Suprapubic skin (tissue), 4 donors: Measurements from ENCODE around the gene PON1. TPM values are rescaled to one million over a fixed set of nuclear protein-coding genes. Genes with fewer than 3 reads are reported as not detected.

Source experiments
- DNase-seq, 2 donors: peaks; one replicate each; pipeline ENCODE4 v3.0.0-alpha.2; 2019; ENCODE audit warnings: low spot score in 2 of 2
- H3K27ac ChIP-seq: fragments of 200-600 bp; sonication (generic); one replicate; pipeline ENCODE4 v1.5.1; 2019
- H3K27me3 ChIP-seq: fragments of 200-600 bp; sonication (generic); one replicate; pipeline ENCODE4 v1.5.1; 2019
- H3K36me3 ChIP-seq: fragments of 200-600 bp; sonication (generic); one replicate; pipeline ENCODE4 v1.5.1; 2019
- H3K4me1 ChIP-seq: fragments of 200-600 bp; sonication (generic); one replicate; pipeline ENCODE4 v1.5.1; 2019
- H3K4me3 ChIP-seq: fragments of 200-600 bp; sonication (generic); one replicate; pipeline ENCODE4 v1.5.1; 2019; ENCODE audit warnings: mild to moderate bottlenecking
- H3K9me3 ChIP-seq: fragments of 200-600 bp; sonication (generic); one replicate; pipeline ENCODE4 v1.5.1; 2019
- EP300 ChIP-seq: sonication (generic); formaldehyde crosslinking; IDR thresholded peaks from one replicate; pipeline ENCODE4 v1.6.1; 2017; ENCODE audit warnings: antibody characterized with exemption
- POLR2A ChIP-seq, 2 donors: fragments of 450-650 bp; IDR thresholded peaks; one replicate each; pipeline ENCODE4 v1.6.1; 2017; ENCODE audit warnings: antibody characterized with exemption in 2 of 2, mild to moderate bottlenecking in 2 of 2, moderate library complexity in 2 of 2
- POLR2AphosphoS5 ChIP-seq, 3 donors: sonication (generic); formaldehyde crosslinking; IDR thresholded peaks; one replicate each; pipeline ENCODE4 v1.6.1; 2017; ENCODE audit warnings: antibody characterized with exemption in 3 of 3
- WGBS: methylation state at CpG from one replicate; pipeline ENCODE4 v1.1.5; 2018; 5-methylcytosine and 5-hydroxymethylcytosine counted together
- total RNA-seq, 4 donors: library from RNA; depleted of rRNA; stranded (reverse); fragments of >200 nt; gene quantifications; one replicate each; pipeline ENCODE4 v1.1.0, GENCODE V29; 2016
- TF ChIP-seq, protein P1 (sequence below), 2 donors: fragments of 200-600 bp in 1 of 2; fragments of 450-650 bp in 1 of 2; sonication (generic) in 1 of 2; IDR thresholded peaks; one replicate each; pipeline ENCODE4 v1.5.1; 2016 to 2019; ENCODE audit warnings: antibody characterized with exemption in 2 of 2, mild to moderate bottlenecking in 1 of 2, moderate library complexity in 1 of 2

PON1 gene
- total RNA-seq, 4 donors from 2014 or later: 0.30 to 0.97 TPM; not detected in 2

DNA sequence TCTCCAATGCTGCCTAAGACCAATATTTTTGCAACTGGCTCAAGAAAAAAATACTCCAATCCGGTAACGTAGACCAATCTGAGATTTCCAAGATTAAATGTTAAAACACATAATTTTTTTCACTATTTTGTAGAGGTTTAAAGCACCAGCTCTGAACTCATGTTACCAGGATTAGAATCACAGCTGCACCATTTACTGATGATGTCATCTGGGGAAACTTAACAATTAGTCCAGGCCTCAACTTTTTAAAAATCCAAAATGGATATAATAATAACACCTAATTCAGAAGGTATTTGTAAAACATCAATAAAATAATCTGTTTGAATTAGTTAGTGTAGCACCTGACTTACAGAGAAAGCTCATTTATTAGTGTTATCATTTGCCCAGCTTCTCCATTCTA lies 14.4 kb downstream of the PON1 start:
- Histone ChIP-seq H3K36me3 (no peaks in the 10 kb centered on the region), H3K27me3 (peaks cover 2% of the 10 kb centered on the region), H3K4me3 (no peak overlapping the region), H3K4me1 (no peaks in the 10 kb centered on the region), H3K9me3 (no peaks in the 10 kb centered on the region), H3K27ac (no peak overlapping the region)
- TF ChIP-seq, protein P1, sequence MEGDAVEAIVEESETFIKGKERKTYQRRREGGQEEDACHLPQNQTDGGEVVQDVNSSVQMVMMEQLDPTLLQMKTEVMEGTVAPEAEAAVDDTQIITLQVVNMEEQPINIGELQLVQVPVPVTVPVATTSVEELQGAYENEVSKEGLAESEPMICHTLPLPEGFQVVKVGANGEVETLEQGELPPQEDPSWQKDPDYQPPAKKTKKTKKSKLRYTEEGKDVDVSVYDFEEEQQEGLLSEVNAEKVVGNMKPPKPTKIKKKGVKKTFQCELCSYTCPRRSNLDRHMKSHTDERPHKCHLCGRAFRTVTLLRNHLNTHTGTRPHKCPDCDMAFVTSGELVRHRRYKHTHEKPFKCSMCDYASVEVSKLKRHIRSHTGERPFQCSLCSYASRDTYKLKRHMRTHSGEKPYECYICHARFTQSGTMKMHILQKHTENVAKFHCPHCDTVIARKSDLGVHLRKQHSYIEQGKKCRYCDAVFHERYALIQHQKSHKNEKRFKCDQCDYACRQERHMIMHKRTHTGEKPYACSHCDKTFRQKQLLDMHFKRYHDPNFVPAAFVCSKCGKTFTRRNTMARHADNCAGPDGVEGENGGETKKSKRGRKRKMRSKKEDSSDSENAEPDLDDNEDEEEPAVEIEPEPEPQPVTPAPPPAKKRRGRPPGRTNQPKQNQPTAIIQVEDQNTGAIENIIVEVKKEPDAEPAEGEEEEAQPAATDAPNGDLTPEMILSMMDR (IDR thresholded peaks at IDR 0.05): no peak
- TF ChIP-seq POLR2AphosphoS5 (IDR thresholded peaks at IDR 0.05) (no peak), POLR2A (IDR thresholded peaks at IDR 0.05) (no peak)
- WGBS: 91% methylated on average over 2 of the region's 2 CpGs
- DNase-seq: no peak

DNA sequence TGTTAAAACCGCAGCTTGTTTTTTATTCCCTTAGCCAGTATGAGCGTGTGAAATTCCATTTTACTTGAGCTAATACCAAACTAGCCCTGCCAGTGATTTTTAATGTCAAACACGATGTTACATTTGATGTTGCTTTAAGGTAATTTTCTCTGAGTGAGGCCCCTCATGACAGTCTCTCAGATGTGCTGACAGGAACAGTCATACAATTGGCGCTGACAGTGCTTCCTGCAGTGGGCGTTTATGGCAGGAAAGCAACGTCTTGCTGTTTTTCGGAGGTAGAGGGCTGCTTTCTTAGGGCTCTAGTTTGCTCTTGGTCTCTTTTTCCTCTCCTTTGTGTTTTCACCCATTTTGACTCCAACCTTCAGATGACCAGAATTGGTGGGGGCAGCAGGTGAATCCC lies 19.3 kb downstream of the PON1 start:
- no peak overlapping the region for H3K4me3 ChIP-seq
- peaks cover 7% of the 10 kb centered on the region for H3K27me3 ChIP-seq
- DNase-seq: no peak
- no peaks in the 10 kb centered on the region for H3K9me3 ChIP-seq
- no peaks in the 10 kb centered on the region for H3K36me3 ChIP-seq
- TF ChIP-seq, protein P1 (IDR thresholded peaks at IDR 0.05): no peak
- no peak for TF ChIP-seq POLR2A (IDR thresholded peaks at IDR 0.05)
- TF ChIP-seq POLR2AphosphoS5 (IDR thresholded peaks at IDR 0.05): no peak
- TF ChIP-seq EP300: no peak
- H3K4me1 ChIP-seq: no peaks in the 10 kb centered on the region
- H3K27ac ChIP-seq: no peak overlapping the region
- 46% methylated on average over 7 of the region's 7 CpGs for WGBS

DNA sequence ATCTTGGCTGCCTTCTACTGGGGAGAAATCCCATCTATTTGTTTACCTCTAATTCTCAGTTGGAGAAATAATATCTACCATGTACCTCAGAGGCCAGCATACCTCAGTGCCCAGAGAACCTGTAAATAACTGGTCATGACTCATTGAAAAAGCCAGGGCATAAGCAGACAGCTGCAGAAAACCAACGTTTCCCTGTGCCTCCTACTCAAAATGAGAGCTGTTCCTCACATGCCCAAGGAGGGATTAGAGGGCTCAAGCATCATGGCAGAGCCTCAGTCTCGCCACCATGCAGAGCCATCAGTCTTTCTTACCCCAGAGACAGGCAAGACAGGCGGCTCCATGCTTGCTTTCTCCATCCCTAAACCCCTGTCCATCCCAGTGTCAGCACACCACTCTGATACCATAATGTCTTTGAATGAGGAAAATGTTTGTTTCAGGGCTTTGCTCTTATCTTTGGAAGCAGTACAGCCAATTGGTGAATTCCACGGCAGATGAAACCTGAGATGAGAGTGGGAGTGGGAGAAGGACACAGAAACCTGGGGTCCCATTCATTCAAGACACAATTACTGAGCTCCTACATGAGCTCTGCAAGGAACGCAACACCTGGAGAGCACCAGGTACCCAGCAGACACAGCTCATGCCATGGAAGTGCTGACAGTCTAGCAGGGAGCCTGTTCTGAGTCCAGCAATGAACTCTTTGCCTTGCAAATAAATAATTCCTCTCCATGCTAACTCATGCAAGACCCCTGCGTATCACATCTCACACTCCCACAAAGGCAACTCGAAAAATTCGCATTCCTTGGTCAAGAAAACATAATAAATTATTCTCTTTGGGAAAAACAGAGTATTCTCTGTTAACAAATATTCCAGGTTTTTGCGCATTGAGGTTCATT lies 21.1 kb downstream of the PON1 start:
- TF ChIP-seq EP300: no peak
- H3K27me3 ChIP-seq: peaks cover 7% of the 10 kb centered on the region
- WGBS: 74% methylated on average over 9 of the region's 9 CpGs
- H3K9me3 ChIP-seq: no peaks in the 10 kb centered on the region
- H3K4me1 ChIP-seq: no peaks in the 10 kb centered on the region
- no peaks in the 10 kb centered on the region for H3K36me3 ChIP-seq
- DNase-seq: no peak
- H3K27ac ChIP-seq: no peak overlapping the region
- no peak overlapping the region for H3K4me3 ChIP-seq

DNA sequence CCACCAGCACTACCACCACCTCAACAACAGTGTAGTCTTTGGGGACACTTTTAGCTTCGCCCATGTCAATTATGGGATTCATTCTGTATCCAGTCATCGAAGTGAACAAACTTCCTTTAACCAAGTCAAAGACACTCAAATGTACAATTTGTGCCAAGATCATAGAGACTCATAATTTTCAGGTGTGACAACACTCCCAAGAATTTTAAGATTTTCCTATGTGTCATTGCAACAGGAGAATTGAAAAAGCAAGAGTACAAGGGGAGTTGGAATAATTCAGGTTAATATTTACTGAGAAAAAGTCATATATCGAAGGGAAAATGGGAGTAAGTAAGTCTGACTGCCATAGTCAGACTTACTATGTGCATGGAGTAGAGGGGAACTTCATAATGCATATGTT lies 26.2 kb downstream of the PON1 start:
- 93% methylated on average over 3 of the region's 3 CpGs for WGBS
- H3K36me3 ChIP-seq: no peaks in the 10 kb centered on the region
- TF ChIP-seq POLR2A (IDR thresholded peaks at IDR 0.05): no peak
- peaks cover 1% of the 10 kb centered on the region for H3K27me3 ChIP-seq
- no peaks in the 10 kb centered on the region for H3K4me1 ChIP-seq
- DNase-seq: no peak
- no peak overlapping the region for H3K27ac ChIP-seq
- H3K4me3 ChIP-seq: no peak overlapping the region
- no peaks in the 10 kb centered on the region for H3K9me3 ChIP-seq

DNA sequence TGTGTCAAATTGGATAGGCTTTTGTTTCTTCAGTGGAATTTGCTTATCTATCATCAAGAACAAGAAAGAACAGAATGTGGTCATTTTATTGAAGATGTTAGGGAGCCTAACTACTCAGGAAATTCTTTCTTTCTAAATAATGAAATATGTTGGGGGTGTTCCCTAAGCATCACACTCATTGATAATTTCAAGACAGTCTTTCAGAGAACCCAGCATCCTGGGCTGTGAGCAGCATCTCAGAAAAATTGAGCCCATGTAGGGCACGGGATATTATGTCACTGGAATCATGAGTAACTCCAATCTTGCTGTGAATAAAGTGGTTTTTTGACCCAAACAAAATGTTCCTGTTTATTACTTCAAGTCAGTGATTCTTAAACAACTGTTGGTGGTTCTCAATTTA lies 27.3 kb downstream of the PON1 start:
- DNase-seq: no peak
- no peaks in the 10 kb centered on the region for H3K36me3 ChIP-seq
- no peak for TF ChIP-seq POLR2A (IDR thresholded peaks at IDR 0.05)
- H3K4me1 ChIP-seq: no peaks in the 10 kb centered on the region
- no peak overlapping the region for H3K4me3 ChIP-seq
- no peaks in the 10 kb centered on the region for H3K27me3 ChIP-seq
- 91% methylated on average over 1 of the region's 1 CpG for WGBS
- no peaks in the 10 kb centered on the region for H3K9me3 ChIP-seq
- no peak overlapping the region for H3K27ac ChIP-seq

DNA sequence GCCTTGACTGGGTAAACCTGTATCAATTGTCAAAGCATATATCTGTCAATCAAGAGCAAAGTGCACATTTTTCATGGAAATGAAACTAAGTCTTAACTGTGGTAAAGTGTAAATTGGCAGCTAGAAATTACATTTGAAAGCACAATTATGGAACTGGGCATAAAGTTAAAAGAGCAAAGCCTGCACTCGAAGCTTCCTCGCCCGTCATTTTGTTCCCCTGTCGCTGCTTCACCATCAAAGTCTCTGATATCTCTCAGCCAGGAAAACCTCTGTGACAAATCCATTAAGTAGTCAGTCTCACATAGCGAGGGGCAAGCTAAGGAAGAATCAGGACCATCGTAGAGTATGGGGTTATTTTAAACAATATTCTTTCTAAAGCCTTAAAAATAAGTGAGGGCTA lies 27.9 kb downstream of the PON1 start:
- Histone ChIP-seq H3K36me3 (no peaks in the 10 kb centered on the region), H3K4me3 (no peak overlapping the region), H3K9me3 (no peaks in the 10 kb centered on the region), H3K4me1 (no peaks in the 10 kb centered on the region), H3K27ac (no peak overlapping the region), H3K27me3 (no peaks in the 10 kb centered on the region)
- no peak for DNase-seq
- TF ChIP-seq POLR2A (IDR thresholded peaks at IDR 0.05) (no peak), POLR2AphosphoS5 (IDR thresholded peaks at IDR 0.05) (no peak), EP300 (no peak)
- TF ChIP-seq, protein P1 (IDR thresholded peaks at IDR 0.05): no peak
- WGBS: 93% methylated on average over 6 of the region's 6 CpGs

DNA sequence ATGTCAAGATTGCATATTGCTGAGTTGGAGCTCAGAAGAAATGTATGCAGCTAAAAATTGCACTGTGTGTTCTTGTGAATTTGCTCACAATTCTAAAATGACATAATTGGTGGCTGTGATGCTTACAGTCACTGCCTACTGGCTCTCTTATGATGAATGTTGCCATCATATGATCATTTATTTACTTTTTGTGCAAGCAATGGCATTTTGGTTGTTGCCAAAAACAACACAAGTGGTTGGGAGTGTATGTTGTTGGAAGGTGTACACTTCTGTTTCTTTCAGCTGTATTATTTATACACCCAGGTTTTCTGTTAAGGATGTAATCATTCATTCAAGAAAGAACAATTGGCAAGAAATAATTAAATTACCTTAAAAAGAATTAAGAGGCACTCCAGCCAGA lies 28.9 kb downstream of the PON1 start:
- Histone ChIP-seq H3K27me3 (no peaks in the 10 kb centered on the region), H3K36me3 (no peaks in the 10 kb centered on the region), H3K4me3 (no peak overlapping the region), H3K4me1 (no peaks in the 10 kb centered on the region), H3K27ac (no peak overlapping the region), H3K9me3 (no peaks in the 10 kb centered on the region)
- DNase-seq: no peak
- TF ChIP-seq POLR2AphosphoS5 (IDR thresholded peaks at IDR 0.05) (no peak), POLR2A (IDR thresholded peaks at IDR 0.05) (no peak), EP300 (no peak)
- TF ChIP-seq, protein P1 (IDR thresholded peaks at IDR 0.05): no peak
